Measurements from ENCODE around the gene IL4R. TPM values are rescaled to one million over a fixed set of nuclear protein-coding genes. Genes with fewer than 3 reads are reported as not detected.

Gene IL4R
- total RNA-seq, 2 donors from 2014 or later: 30.7 to 89.2 TPM

- WGBS: 19% methylated on average over 7 of the region's 7 CpGs
- no peaks in the 10 kb centered on the region for H3K9me3 ChIP-seq
- DNase-seq (ENCODE audit: low spot score): peak; percentile 64
- H3K36me3 ChIP-seq: no peaks in the 10 kb centered on the region
- TF ChIP-seq POLR2AphosphoS5 (IDR thresholded peaks at IDR 0.05): peak; percentile 41
- TF ChIP-seq POLR2A (IDR thresholded peaks at IDR 0.05): no peak
- no peak for TF ChIP-seq CTCF (IDR thresholded peaks at IDR 0.05)
- no peaks in the 10 kb centered on the region for H3K27me3 ChIP-seq (replicated peaks; ENCODE audit: insufficient read depth)
- no peak overlapping the region for H3K4me3 ChIP-seq
- H3K27ac ChIP-seq: peak overlapping the region; percentile 91 to 92
- peaks cover 6% of the 10 kb centered on the region for H3K4me1 ChIP-seq (replicated peaks)
- intact Hi-C loops (cut with DNase I): loop anchor here (5.0 kb wide), 2 partner anchors 55 to 75 kb away; no protein-coding TSS in a partner anchor
These were observed 3.5 kb downstream of the IL4R start for GRCh38 chr16:27317320-27317719.

GRCh38 chr16:27317738-27318391, 4.1 kb downstream of the IL4R start:
- Histone ChIP-seq H3K4me3 (no peak overlapping the region), H3K36me3 (no peaks in the 10 kb centered on the region), H3K27ac (peak overlapping the region; percentile 91 to 92), H3K27me3 (replicated peaks; ENCODE audit: insufficient read depth) (no peaks in the 10 kb centered on the region), H3K9me3 (no peaks in the 10 kb centered on the region), H3K4me1 (replicated peaks) (peaks cover 6% of the 10 kb centered on the region)
- TF ChIP-seq POLR2AphosphoS5 (IDR thresholded peaks at IDR 0.05): no peak
- TF ChIP-seq CTCF (IDR thresholded peaks at IDR 0.05): no peak
- no peak for TF ChIP-seq POLR2A (IDR thresholded peaks at IDR 0.05)
- DNase-seq (ENCODE audit: low spot score): no peak
- intact Hi-C loops (cut with DNase I): loop anchor here (5.0 kb wide), 2 partner anchors 56 to 76 kb away; no protein-coding TSS in a partner anchor
- 74% methylated on average over 10 of the region's 10 CpGs for WGBS

GRCh38 chr16:27318392-27319256, 4.8 kb downstream of the IL4R start:
- Histone ChIP-seq H3K27ac (peak overlapping the region; percentile 47 to 91), H3K4me3 (no peak overlapping the region), H3K27me3 (replicated peaks; ENCODE audit: insufficient read depth) (no peaks in the 10 kb centered on the region), H3K9me3 (no peaks in the 10 kb centered on the region), H3K36me3 (no peaks in the 10 kb centered on the region), H3K4me1 (replicated peaks) (peaks cover 6% of the 10 kb centered on the region)
- WGBS: 30% methylated on average over 18 of the region's 18 CpGs
- DNase-seq (ENCODE audit: low spot score): no peak
- TF ChIP-seq POLR2AphosphoS5 (IDR thresholded peaks at IDR 0.05): no peak
- TF ChIP-seq POLR2A (IDR thresholded peaks at IDR 0.05): no peak
- intact Hi-C loops (cut with DNase I): loop anchor here (5.0 kb wide), 2 partner anchors 56 to 76 kb away; no protein-coding TSS in a partner anchor

GRCh38 chr16:27319257-27319965, 5.6 kb downstream of the IL4R start:
- no peak for TF ChIP-seq POLR2A (IDR thresholded peaks at IDR 0.05)
- no peak for TF ChIP-seq CTCF (IDR thresholded peaks at IDR 0.05)
- H3K27me3 ChIP-seq (replicated peaks; ENCODE audit: insufficient read depth): no peaks in the 10 kb centered on the region
- WGBS: 84% methylated on average over 13 of the region's 13 CpGs
- H3K36me3 ChIP-seq: no peaks in the 10 kb centered on the region
- peaks cover 6% of the 10 kb centered on the region for H3K4me1 ChIP-seq (replicated peaks)
- H3K4me3 ChIP-seq: no peak overlapping the region
- intact Hi-C loops (cut with DNase I): loop anchor here (5.0 kb wide), 2 partner anchors 57 to 77 kb away; no protein-coding TSS in a partner anchor
- no peak for DNase-seq (ENCODE audit: low spot score)
- no peaks in the 10 kb centered on the region for H3K9me3 ChIP-seq
- H3K27ac ChIP-seq: peak overlapping the region; percentile 47 to 91
